ENCODE results near the gene DIAPH1.

The DIAPH1 gene

GRCh38 chr5:141590127-141590526 lies 28.7 kb downstream of the DIAPH1 start:
- no peaks in the 10 kb centered on the region for H3K9me2 ChIP-seq (replicated peaks; ENCODE audit: insufficient read depth, low read length)
- no peaks in the 10 kb centered on the region for H3K27me3 ChIP-seq (replicated peaks; ENCODE audit: insufficient read depth, low read length)
- H3K9ac ChIP-seq (ENCODE audit: low read length), result no peak overlapping the region
- no peak overlapping the region for H3K27ac ChIP-seq (ENCODE audit: low read length)
- peaks cover 5% of the 10 kb centered on the region; the same call in 1 of the 2 replicates for H4K20me1 ChIP-seq (ENCODE audit: insufficient read depth, low read length)
- H3K79me2 ChIP-seq (ENCODE audit: low read length), result peaks cover 86% of the 10 kb centered on the region
- TF ChIP-seq EZH2 (optimal IDR thresholded peaks at IDR 0.05; ENCODE audit: low read depth, low read length), result no peak
- no peak for TF ChIP-seq EZH2phosphoT487 (IDR thresholded peaks at IDR 0.05; ENCODE audit: low read length)
- TF ChIP-seq CTCF (IDR thresholded peaks at IDR 0.05; ENCODE audit: low read length), result no peak
- DNase-seq, result no peak
- no peak overlapping the region for H3K4me3 ChIP-seq (ENCODE audit: low read length)
- no peak overlapping the region for H3K4me2 ChIP-seq (ENCODE audit: low read depth, low read length)
- 0 out of 2 replicates have a peak, but pooled peaks cover 6% of the 10 kb centered on the region for H3K36me3 ChIP-seq (replicated peaks; ENCODE audit: insufficient read depth, low read length)
- no peaks in the 10 kb centered on the region for H3K9me3 ChIP-seq (replicated peaks; ENCODE audit: insufficient read depth, low read length)
- no peak overlapping the region for H2AFZ ChIP-seq (ENCODE audit: low read length)
- peaks cover 15% of the 10 kb centered on the region for H3K4me1 ChIP-seq (ENCODE audit: low read length)
- H3F3A ChIP-seq (ENCODE audit: insufficient read depth, low read length), result peaks cover 5% of the 10 kb centered on the region; the same call in 1 of the 2 replicates

GRCh38 chr5:141586246-141586645 lies 32.6 kb downstream of the DIAPH1 start:
- H3K4me2 ChIP-seq (ENCODE audit: low read depth, low read length), result no peak overlapping the region
- H3K9me3 ChIP-seq (replicated peaks; ENCODE audit: insufficient read depth, low read length), result no peaks in the 10 kb centered on the region
- no peak overlapping the region for H3K4me3 ChIP-seq (ENCODE audit: low read length)
- no peak for DNase-seq
- no peaks in the 10 kb centered on the region for H3K9me2 ChIP-seq (replicated peaks; ENCODE audit: insufficient read depth, low read length)
- peaks cover 52% of the 10 kb centered on the region for H3K79me2 ChIP-seq (ENCODE audit: low read length)
- no peaks in the 10 kb centered on the region for H3F3A ChIP-seq (ENCODE audit: insufficient read depth, low read length)
- H3K27ac ChIP-seq (ENCODE audit: low read length), result no peak overlapping the region
- TF ChIP-seq EZH2phosphoT487 (IDR thresholded peaks at IDR 0.05; ENCODE audit: low read length) (no peak), EZH2 (optimal IDR thresholded peaks at IDR 0.05; ENCODE audit: low read depth, low read length) (no peak), CTCF (IDR thresholded peaks at IDR 0.05; ENCODE audit: low read length) (no peak)
- H3K27me3 ChIP-seq (replicated peaks; ENCODE audit: insufficient read depth, low read length), result no peaks in the 10 kb centered on the region
- H3K9ac ChIP-seq (ENCODE audit: low read length), result no peak overlapping the region
- peaks cover 7% of the 10 kb centered on the region; the same call in 1 of the 2 replicates for H3K4me1 ChIP-seq (ENCODE audit: low read length)
- 0 out of 2 replicates have a peak, but pooled peaks cover 3% of the 10 kb centered on the region for H4K20me1 ChIP-seq (ENCODE audit: insufficient read depth, low read length)
- H2AFZ ChIP-seq (ENCODE audit: low read length), result no peak overlapping the region
- peaks cover 9% of the 10 kb centered on the region; the same call in 1 of the 2 replicates for H3K36me3 ChIP-seq (replicated peaks; ENCODE audit: insufficient read depth, low read length)

- Histone ChIP-seq H2AFZ (ENCODE audit: low read length) (no peak overlapping the region), H4K20me1 (ENCODE audit: insufficient read depth, low read length) (0 out of 2 replicates have a peak, but pooled peaks cover 3% of the 10 kb centered on the region), H3F3A (ENCODE audit: insufficient read depth, low read length) (no peaks in the 10 kb centered on the region), H3K4me1 (ENCODE audit: low read length) (peaks cover 7% of the 10 kb centered on the region; the same call in 1 of the 2 replicates), H3K4me3 (ENCODE audit: low read length) (no peak overlapping the region), H3K27me3 (replicated peaks; ENCODE audit: insufficient read depth, low read length) (no peaks in the 10 kb centered on the region), H3K36me3 (replicated peaks; ENCODE audit: insufficient read depth, low read length) (peaks cover 14% of the 10 kb centered on the region; the same call in 1 of the 2 replicates), H3K9me2 (replicated peaks; ENCODE audit: insufficient read depth, low read length) (no peaks in the 10 kb centered on the region), H3K9ac (ENCODE audit: low read length) (no peak overlapping the region), H3K9me3 (replicated peaks; ENCODE audit: insufficient read depth, low read length) (no peaks in the 10 kb centered on the region), H3K4me2 (ENCODE audit: low read depth, low read length) (no peak overlapping the region), H3K27ac (ENCODE audit: low read length) (no peak overlapping the region), H3K79me2 (ENCODE audit: low read length) (peaks cover 45% of the 10 kb centered on the region)
- DNase-seq, result no peak
- no peak for TF ChIP-seq CTCF (IDR thresholded peaks at IDR 0.05; ENCODE audit: low read length)
- TF ChIP-seq EZH2 (optimal IDR thresholded peaks at IDR 0.05; ENCODE audit: low read depth, low read length), result no peak
- TF ChIP-seq EZH2phosphoT487 (IDR thresholded peaks at IDR 0.05; ENCODE audit: low read length), result no peak
Measured at GRCh38 chr5:141585594-141585993, 33.2 kb downstream of the DIAPH1 start.
